GM12801 (cell line): ENCODE measurements around the gene PODXL.

ENCODE experiments used
- CTCF ChIP-seq: IDR thresholded peaks from one replicate; pipeline ENCODE4 v1.5.1; 2011; ENCODE audit warnings: control low read depth; ENCODE audit not compliant: insufficient read length; ENCODE audit errors: extremely low read depth

Gene PODXL

DNA sequence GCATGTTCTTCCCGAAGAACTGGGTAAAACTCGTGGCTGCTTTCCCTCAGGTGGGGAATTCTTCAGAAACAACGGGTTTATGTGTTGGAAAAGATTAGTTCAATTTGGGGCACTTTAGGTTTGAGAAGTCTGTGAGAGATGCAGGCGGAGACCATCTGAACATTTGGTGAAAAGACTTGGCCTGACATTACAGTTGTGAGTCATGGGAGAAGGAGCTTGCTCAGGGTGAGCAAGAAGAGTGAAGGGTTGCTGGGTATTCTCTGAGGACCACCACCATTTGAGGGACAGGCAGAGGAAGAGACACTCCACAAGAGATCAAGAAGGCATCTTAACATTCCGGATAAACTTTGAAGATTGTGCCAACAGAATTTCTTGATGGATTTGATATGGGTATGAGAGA, 88.6 kb downstream of the PODXL start:
- no peak for TF ChIP-seq CTCF

DNA sequence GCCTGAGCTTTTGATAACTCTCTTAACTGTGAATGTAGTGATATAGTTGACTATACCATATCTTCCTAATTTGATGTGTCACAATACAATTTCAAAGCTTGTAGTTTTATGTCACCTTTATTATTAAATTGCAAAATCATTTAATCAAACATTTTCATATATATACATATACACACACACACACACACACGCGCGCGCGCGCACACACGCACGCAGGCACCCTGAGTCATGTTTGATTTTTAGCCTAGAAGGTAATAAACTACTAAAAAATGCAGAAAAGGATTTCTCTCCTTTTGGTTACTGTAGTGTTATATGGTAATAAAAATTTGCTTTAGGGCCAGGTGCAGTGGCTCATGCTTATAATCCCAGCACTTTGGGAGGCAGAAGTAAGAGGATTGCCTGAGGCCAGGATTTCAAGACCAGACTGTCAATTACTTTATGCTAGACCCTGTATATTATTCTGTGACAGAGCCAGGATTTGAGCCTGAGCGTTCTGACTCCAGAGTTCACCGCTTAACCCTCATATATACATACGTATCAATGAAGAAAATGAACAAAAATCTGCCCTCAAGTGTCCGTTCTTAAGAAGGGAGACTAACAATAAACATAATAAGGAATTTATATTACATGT, 89.6 kb downstream of the PODXL start:
- TF ChIP-seq CTCF, result no peak

- TF ChIP-seq CTCF, result no peak
These were observed 94.4 kb downstream of the PODXL start for GRCh38 chr7:131462059-131462458.

DNA sequence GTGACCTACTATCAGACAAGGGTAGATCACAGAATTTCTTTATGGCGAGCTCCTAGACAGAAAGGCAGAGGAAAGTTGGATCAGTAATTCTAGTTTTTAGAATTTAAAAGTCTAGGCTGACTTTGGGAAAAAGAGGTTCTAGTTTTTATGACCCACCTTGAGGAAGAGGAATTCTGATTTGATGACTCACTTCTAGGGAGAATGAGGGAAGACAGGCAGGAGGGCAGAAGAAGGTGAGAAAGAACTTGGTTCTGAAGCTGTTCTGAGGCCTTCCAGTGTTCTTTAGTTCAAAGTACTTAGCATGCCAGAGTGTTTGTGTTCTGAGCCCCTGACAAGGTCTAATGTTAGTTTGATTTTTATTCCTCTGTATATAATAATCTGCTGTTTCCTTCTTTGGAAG, 97.2 kb downstream of the PODXL start:
- no peak for TF ChIP-seq CTCF

DNA sequence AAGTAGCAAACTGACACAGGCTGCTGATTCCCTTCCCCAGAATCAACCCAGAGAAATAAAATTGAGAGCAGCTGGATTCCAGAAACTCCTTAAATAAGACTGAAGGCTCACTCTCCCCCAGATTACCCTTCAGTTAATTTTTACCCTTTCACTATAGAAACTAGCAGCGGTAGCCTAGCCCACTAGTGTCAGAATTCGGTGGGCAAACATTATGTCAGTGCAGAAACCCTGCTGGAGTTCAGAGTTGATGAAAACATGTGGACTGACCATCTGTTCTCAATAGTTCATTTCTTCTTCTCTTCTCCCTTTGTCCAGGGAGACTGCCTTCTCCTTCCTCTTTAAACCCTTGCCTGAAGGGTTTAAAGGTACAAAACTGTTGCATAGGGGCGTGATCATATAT, 100.1 kb downstream of the PODXL start:
- TF ChIP-seq CTCF, result no peak

DNA sequence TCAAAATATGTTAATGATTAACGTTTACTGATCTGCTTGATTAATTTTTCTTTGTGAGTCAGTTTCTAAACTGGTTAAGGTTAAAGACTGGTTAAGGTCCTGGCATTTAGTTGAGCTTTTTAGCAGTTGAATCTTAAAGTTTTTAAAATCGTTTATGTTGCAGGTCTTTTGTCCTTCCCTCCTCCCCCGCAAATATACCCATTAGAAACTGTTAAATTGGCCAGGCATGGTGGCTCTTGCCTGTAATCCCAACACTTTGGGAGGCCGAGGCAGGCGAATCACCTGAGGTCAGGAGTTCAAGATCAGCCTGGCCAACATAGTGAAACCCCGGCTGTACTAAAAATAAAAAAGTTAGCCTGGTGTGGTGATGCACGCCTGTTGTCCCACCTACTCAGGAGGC, 100.9 kb downstream of the PODXL start:
- TF ChIP-seq CTCF, result no peak

- no peak for TF ChIP-seq CTCF
These were observed 101.4 kb downstream of the PODXL start for GRCh38 chr7:131455001-131455400.
